ENCODE measurements around the gene ROCK1. TPM values are rescaled to one million over a fixed set of nuclear protein-coding genes. Genes with fewer than 3 reads are reported as not detected.

Gene ROCK1
- total and polyA plus RNA-seq, 2 of the 8 experiments (the other 6 are each of a cell fraction or from before 2014, with no cell fraction given) = 4.2 to 48.9 TPM

DNA sequence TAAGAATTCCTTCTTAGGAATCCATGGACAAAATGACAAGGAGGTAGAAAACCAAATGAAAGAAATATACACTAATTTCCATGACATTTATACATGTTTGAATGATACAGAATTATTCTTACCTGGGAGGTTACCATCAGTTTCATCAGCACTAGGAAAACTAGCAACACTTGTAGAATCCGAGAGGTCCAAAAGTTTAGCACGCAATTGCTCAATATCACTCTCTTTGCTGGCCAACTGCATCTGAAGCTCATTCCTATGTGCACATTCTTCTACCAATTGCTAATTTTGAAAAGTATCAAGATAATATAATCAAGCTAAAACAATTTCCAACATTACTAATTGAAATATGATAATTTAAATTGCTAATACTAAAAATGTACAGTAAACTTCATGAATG lies 144.8 kb downstream of the ROCK1 start:
- no peak overlapping the region for H2AK5ac ChIP-seq (ENCODE audit: low read depth, low read length)
- H2AFZ ChIP-seq (ENCODE audit: low read length) = no peak overlapping the region
- no peaks in the 10 kb centered on the region for H3K9me3 ChIP-seq (ENCODE audit: insufficient read depth in 2 of 2, low read depth in 1 of 2, low read length in 1 of 2)
- H2BK120ac ChIP-seq (replicated peaks; ENCODE audit: low read depth, low read length) = no peak overlapping the region
- H2BK15ac ChIP-seq (ENCODE audit: low read length) = no peak overlapping the region
- H3K9ac ChIP-seq (replicated peaks in 1 of 4; ENCODE audit: extremely low read depth in 1 of 4, low read depth in 3 of 4, low read length in 3 of 4) = no peak overlapping the region
- no peak overlapping the region for H3K4ac ChIP-seq (replicated peaks; ENCODE audit: insufficient read length, low read depth, low read length)
- H3K23me2 ChIP-seq (ENCODE audit: low read depth, low read length) = no peaks in the 10 kb centered on the region; the same call in 1 of the 2 replicates
- peaks cover 0 to 12% (median 4%) of the 10 kb centered on the region in 4 experiments; a peak in 3 of 8 replicates for H3K36me3 ChIP-seq (ENCODE audit: control insufficient read depth in 2 of 4, insufficient read depth in 4 of 4, low read length in 3 of 4)
- H3K27ac ChIP-seq (ENCODE audit: low read depth, low read length) = no peak overlapping the region
- FAIRE-seq (no peak), DNase-seq (ENCODE audit: low read depth in 1 of 2, low spot score in 2 of 2) (no peak)
- 98% methylated on average over 2 of the region's 2 CpGs; no CpG with 5 or more reads in 1 of the 2 experiments for WGBS, 2 experiments (ENCODE audit: extremely low coverage in 1 of 2, insufficient coverage in 1 of 2, insufficient read length in 1 of 2, insufficient replicate concordance in 2 of 2, low coverage in 1 of 2, low lambda C conversion rate in 2 of 2, missing lambda C conversion rate in 1 of 2)
- H3K4me2 ChIP-seq (ENCODE audit: insufficient read depth in 1 of 2, low read depth in 2 of 2, low read length in 2 of 2) = no peak overlapping the region
- H4K91ac ChIP-seq (replicated peaks; ENCODE audit: insufficient read length, low read length) = no peak overlapping the region
- POLR2A ChIA-PET (ENCODE audit: partially characterized antibody) = no interaction called here
- H3K79me1 ChIP-seq (ENCODE audit: low read depth, low read length) = no peaks in the 10 kb centered on the region
- no peaks in the 10 kb centered on the region for H3K27me3 ChIP-seq (replicated peaks in 1 of 4; ENCODE audit: control insufficient read depth in 3 of 4, extremely low read depth in 1 of 4, insufficient read depth in 3 of 4, low read length in 3 of 4)
- H2BK20ac ChIP-seq (ENCODE audit: low read length) = no peak overlapping the region
- no peak overlapping the region for H4K5ac ChIP-seq (ENCODE audit: insufficient read length, low read depth, low read length)
- H3K56ac ChIP-seq (replicated peaks; ENCODE audit: insufficient read length, low read depth, low read length) = no peak overlapping the region
- no peak overlapping the region for H3K14ac ChIP-seq (ENCODE audit: insufficient read length)
- no peaks in the 10 kb centered on the region for H4K20me1 ChIP-seq (replicated peaks in 1 of 2; ENCODE audit: control insufficient read depth in 1 of 2, insufficient read depth in 2 of 2, low read length in 2 of 2)
- no peak overlapping the region for H4K8ac ChIP-seq (ENCODE audit: extremely low read depth, insufficient read depth, low read length)
- no peak overlapping the region for H2BK12ac ChIP-seq (ENCODE audit: low read depth, low read length)
- no peak overlapping the region for H3K23ac ChIP-seq (ENCODE audit: insufficient read length)
- H3K4me1 ChIP-seq (replicated peaks in 1 of 4; ENCODE audit: control insufficient read depth in 3 of 4, insufficient read depth in 4 of 4, low read length in 3 of 4) = no peaks in the 10 kb centered on the region
- H3K4me3 ChIP-seq (ENCODE audit: extremely low read depth in 1 of 4, insufficient read depth in 2 of 4, low read depth in 3 of 4, low read length in 4 of 4) = no peak overlapping the region
- no peaks in the 10 kb centered on the region for H3K79me2 ChIP-seq (ENCODE audit: control insufficient read depth in 1 of 2, insufficient read depth in 2 of 2, low read length in 2 of 2)
- CTCF ChIA-PET (ENCODE audit: partially characterized antibody) = interaction anchor here (1.2 kb wide), 1 partner anchor 225 kb away, joined by 3 read pairs; no protein-coding TSS in a partner anchor
- TF ChIP-seq, protein P1, sequence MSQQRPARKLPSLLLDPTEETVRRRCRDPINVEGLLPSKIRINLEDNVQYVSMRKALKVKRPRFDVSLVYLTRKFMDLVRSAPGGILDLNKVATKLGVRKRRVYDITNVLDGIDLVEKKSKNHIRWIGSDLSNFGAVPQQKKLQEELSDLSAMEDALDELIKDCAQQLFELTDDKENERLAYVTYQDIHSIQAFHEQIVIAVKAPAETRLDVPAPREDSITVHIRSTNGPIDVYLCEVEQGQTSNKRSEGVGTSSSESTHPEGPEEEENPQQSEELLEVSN (IDR thresholded peaks at IDR 0.05) = no peak
- TF ChIP-seq TAF7 (optimal IDR thresholded peaks at IDR 0.05; ENCODE audit: borderline replicate concordance, low read depth, low read length) (no peak), SIN3A (conservative IDR thresholded peaks at IDR 0.05 in 1 of 2, IDR thresholded peaks at IDR 0.05 in 1 of 2; ENCODE audit: low read depth in 1 of 2, low read length in 2 of 2) (no peak), PHF8 (conservative IDR thresholded peaks at IDR 0.05; ENCODE audit: low read depth, low read length) (no peak), RAD21 (IDR thresholded peaks at IDR 0.05 in 1 of 2, conservative IDR thresholded peaks at IDR 0.05 in 1 of 2; ENCODE audit: low read depth in 2 of 2, low read length in 2 of 2) (no peak), POLR2AphosphoS5 (IDR thresholded peaks at IDR 0.05; ENCODE audit: low read depth, low read length) (no peak), SRF (IDR thresholded peaks at IDR 0.05; ENCODE audit: low read depth, low read length) (no peak), TCF12 (IDR thresholded peaks at IDR 0.05; ENCODE audit: low read depth, low read length) (no peak)
- TF ChIP-seq, protein P2, sequence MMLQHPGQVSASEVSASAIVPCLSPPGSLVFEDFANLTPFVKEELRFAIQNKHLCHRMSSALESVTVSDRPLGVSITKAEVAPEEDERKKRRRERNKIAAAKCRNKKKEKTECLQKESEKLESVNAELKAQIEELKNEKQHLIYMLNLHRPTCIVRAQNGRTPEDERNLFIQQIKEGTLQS (IDR thresholded peaks at IDR 0.05; ENCODE audit: insufficient read depth, low read depth, low read length) = no peak
- H3K18ac ChIP-seq (ENCODE audit: extremely low read depth, low read length) = no peak overlapping the region
- H2BK5ac ChIP-seq (ENCODE audit: low read depth, low read length) = no peak overlapping the region

Data from H1 (cell line).